Measurements from ENCODE around the gene SYNE2. TPM values are rescaled to one million over a fixed set of nuclear protein-coding genes. Genes with fewer than 3 reads are reported as not detected.
A peak's percentile ranks its signal among the peaks of the same experiment; 100 is the strongest.
"Not testable (repeated sequence)": the region's sequence is repeated elsewhere in the genome, so short reads cannot be mapped to it uniquely, and the experiment has no call there.

SYNE2 gene
- total and polyA plus RNA-seq, 4 donors, result 49.1 to 97.9 (median 55.9) TPM

DNA sequence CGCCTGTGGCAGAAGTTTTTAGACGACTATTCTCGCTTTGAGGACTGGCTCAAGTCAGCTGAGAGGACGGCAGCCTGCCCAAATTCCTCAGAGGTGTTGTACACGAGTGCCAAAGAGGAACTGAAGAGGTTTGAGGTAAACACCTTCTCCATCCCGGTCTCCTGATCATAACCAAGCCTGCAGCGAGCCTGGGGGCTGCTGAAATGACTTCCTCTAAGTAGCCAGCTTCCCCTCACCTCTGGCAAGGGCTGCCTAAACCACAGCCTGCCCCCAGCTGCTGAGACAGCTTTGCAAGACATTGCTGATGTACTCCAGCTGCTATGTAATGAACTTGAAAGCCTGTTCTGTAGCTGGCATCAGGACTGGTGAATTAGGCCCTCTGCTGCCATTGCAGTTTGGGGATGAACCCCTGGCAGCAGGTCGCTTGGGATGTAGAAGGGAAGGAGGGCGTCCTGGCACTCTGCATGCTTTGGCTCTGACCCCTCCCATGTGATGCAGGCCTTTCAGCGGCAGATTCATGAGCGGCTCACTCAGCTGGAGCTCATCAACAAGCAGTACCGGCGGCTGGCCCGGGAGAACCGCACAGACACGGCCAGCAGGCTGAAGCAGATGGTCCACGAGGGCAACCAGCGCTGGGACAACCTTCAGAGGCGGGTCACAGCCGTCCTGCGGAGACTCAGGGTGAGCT lies 356.8 kb downstream of the SYNE2 start:
- Histone ChIP-seq H3K4me3 (ENCODE audit: low read depth, low read length) (no peak overlapping the region), H3K27me3 (ENCODE audit: control insufficient read depth, insufficient read depth, low read length) (no peaks in the 10 kb centered on the region), H3K27ac (ENCODE audit: low read depth, low read length) (no peak overlapping the region), H3K9me3 (ENCODE audit: control insufficient read depth, insufficient read depth, low read length) (no peaks in the 10 kb centered on the region), H3K4me1 (ENCODE audit: control insufficient read depth, insufficient read depth, low read length) (peaks cover 14% of the 10 kb centered on the region), H3K36me3 (ENCODE audit: control insufficient read depth, insufficient read depth, low read length) (peaks cover 47% of the 10 kb centered on the region)
- 60% methylated on average over 21 of the region's 21 CpGs for WGBS (ENCODE audit: insufficient coverage)
- DNase-seq (ENCODE audit: low read depth in 4 of 6, low spot score in 6 of 6), result peak in 1 of 6 donors; percentile 49

- H3K4me3 ChIP-seq (ENCODE audit: low read depth, low read length), result no peak overlapping the region
- no peaks in the 10 kb centered on the region for H3K27me3 ChIP-seq (ENCODE audit: control insufficient read depth, insufficient read depth, low read length)
- H3K36me3 ChIP-seq (ENCODE audit: control insufficient read depth, insufficient read depth, low read length), result peaks cover 52% of the 10 kb centered on the region
- H3K4me1 ChIP-seq (ENCODE audit: control insufficient read depth, insufficient read depth, low read length), result peaks cover 14% of the 10 kb centered on the region
- no peaks in the 10 kb centered on the region for H3K9me3 ChIP-seq (ENCODE audit: control insufficient read depth, insufficient read depth, low read length)
- WGBS (ENCODE audit: insufficient coverage), result 92% methylated on average over 6 of the region's 12 CpGs
- DNase-seq (ENCODE audit: low read depth in 4 of 6, low spot score in 6 of 6), result peak in 1 of 6 donors; percentile 25
- H3K27ac ChIP-seq (ENCODE audit: low read depth, low read length), result no peak overlapping the region
These were observed 357.4 kb downstream of the SYNE2 start for GRCh38 chr14:64210216-64210615.

DNA sequence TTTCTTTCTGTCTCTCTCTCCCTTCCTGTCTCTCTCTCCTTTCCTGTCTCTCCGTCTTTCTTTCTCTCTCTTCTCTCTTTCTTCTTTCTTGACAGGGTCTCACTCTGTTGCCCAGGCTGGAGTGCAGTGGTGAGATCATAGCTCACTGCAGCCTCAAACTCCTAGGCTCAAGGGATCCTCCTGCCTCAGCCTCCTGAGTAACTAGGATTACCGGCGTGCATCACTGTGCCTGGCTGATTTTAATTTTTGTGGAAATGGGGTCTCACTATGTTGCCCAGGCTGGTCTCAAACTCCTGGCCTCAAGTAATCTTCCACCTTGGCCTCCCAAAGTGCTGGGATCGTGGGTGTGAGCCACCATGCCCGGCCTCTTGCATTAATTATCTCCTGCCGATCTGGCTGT lies 358.1 kb downstream of the SYNE2 start:
- DNase-seq (ENCODE audit: low read depth in 4 of 6, low spot score in 6 of 6); H3K9me3 ChIP-seq (ENCODE audit: control insufficient read depth, insufficient read depth, low read length); H3K27ac ChIP-seq (ENCODE audit: low read depth, low read length); H3K4me3 ChIP-seq (ENCODE audit: low read depth, low read length); H3K27me3 ChIP-seq (ENCODE audit: control insufficient read depth, insufficient read depth, low read length): not testable (repeated sequence)
- Histone ChIP-seq H3K4me1 (ENCODE audit: control insufficient read depth, insufficient read depth, low read length) (peaks cover 11% of the 10 kb centered on the region), H3K36me3 (ENCODE audit: control insufficient read depth, insufficient read depth, low read length) (peaks cover 59% of the 10 kb centered on the region)
- 92% methylated on average over 4 of the region's 6 CpGs for WGBS (ENCODE audit: insufficient coverage)

DNA sequence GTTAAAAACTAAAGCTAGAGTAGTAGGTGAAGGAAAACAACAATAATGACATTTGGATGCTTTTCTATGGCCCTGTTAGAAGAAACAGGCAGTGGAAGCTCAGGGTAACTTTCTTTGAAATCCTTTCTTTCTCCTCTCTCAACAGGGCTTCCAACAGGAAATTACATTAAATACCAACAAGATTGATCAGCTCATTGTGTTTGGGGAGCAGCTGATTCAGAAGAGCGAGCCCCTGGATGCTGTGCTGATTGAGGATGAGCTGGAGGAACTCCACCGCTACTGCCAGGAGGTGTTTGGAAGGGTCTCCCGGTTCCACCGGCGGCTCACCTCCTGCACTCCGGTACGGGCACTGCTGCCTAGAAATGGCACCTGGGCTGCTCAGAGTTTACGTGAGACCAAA lies 359.9 kb downstream of the SYNE2 start:
- Histone ChIP-seq H3K4me3 (ENCODE audit: low read depth, low read length) (no peak overlapping the region), H3K27me3 (ENCODE audit: control insufficient read depth, insufficient read depth, low read length) (no peaks in the 10 kb centered on the region), H3K4me1 (ENCODE audit: control insufficient read depth, insufficient read depth, low read length) (peaks cover 18% of the 10 kb centered on the region), H3K9me3 (ENCODE audit: control insufficient read depth, insufficient read depth, low read length) (no peaks in the 10 kb centered on the region), H3K27ac (ENCODE audit: low read depth, low read length) (no peak overlapping the region), H3K36me3 (ENCODE audit: control insufficient read depth, insufficient read depth, low read length) (peaks cover 68% of the 10 kb centered on the region)
- WGBS (ENCODE audit: insufficient coverage), result 92% methylated on average over 3 of the region's 8 CpGs
- no peak for DNase-seq (ENCODE audit: low read depth in 4 of 6, low spot score in 6 of 6)

DNA sequence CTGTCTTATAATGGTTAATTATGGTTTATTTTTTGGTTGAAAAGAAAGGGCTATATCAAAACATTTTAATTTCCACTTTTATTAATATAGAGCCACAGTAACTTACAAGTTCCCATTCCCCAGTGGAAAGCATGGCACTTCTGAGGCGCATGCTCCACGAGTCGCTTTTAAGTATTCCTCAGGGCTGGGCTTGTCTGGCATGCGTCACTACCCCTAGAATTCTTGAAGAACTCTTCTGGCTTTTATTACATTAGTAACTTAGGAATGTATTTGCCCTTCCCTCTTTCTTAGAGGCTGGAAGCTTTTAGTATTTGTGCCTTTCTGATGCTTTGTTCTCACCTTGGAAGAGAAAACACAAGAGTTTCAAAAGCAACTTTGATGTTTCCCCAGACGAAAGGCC lies 360.3 kb downstream of the SYNE2 start:
- no peak overlapping the region for H3K27ac ChIP-seq (ENCODE audit: low read depth, low read length)
- H3K4me1 ChIP-seq (ENCODE audit: control insufficient read depth, insufficient read depth, low read length), result peaks cover 18% of the 10 kb centered on the region
- no peak overlapping the region for H3K4me3 ChIP-seq (ENCODE audit: low read depth, low read length)
- no CpG with 5 or more reads among the region's 5 CpGs for WGBS (ENCODE audit: insufficient coverage)
- peaks cover 68% of the 10 kb centered on the region for H3K36me3 ChIP-seq (ENCODE audit: control insufficient read depth, insufficient read depth, low read length)
- no peaks in the 10 kb centered on the region for H3K27me3 ChIP-seq (ENCODE audit: control insufficient read depth, insufficient read depth, low read length)
- H3K9me3 ChIP-seq (ENCODE audit: control insufficient read depth, insufficient read depth, low read length), result no peaks in the 10 kb centered on the region
- DNase-seq (ENCODE audit: low read depth in 4 of 6, low spot score in 6 of 6), result no peak

GRCh38 chr14:64213853-64214570 lies 361.2 kb downstream of the SYNE2 start:
- DNase-seq (ENCODE audit: low read depth in 4 of 6, low spot score in 6 of 6), result no peak
- 94% methylated on average over 14 of the region's 15 CpGs for WGBS (ENCODE audit: insufficient coverage)
- Histone ChIP-seq H3K4me3 (ENCODE audit: low read depth, low read length) (no peak overlapping the region), H3K36me3 (ENCODE audit: control insufficient read depth, insufficient read depth, low read length) (peaks cover 64% of the 10 kb centered on the region), H3K9me3 (ENCODE audit: control insufficient read depth, insufficient read depth, low read length) (no peaks in the 10 kb centered on the region), H3K27me3 (ENCODE audit: control insufficient read depth, insufficient read depth, low read length) (no peaks in the 10 kb centered on the region), H3K27ac (ENCODE audit: low read depth, low read length) (no peak overlapping the region), H3K4me1 (ENCODE audit: control insufficient read depth, insufficient read depth, low read length) (peaks cover 18% of the 10 kb centered on the region)

- Histone ChIP-seq H3K27me3 (ENCODE audit: control insufficient read depth, insufficient read depth, low read length) (no peaks in the 10 kb centered on the region), H3K27ac (ENCODE audit: low read depth, low read length) (no peak overlapping the region), H3K4me1 (ENCODE audit: control insufficient read depth, insufficient read depth, low read length) (peaks cover 10% of the 10 kb centered on the region), H3K4me3 (ENCODE audit: low read depth, low read length) (no peak overlapping the region), H3K9me3 (ENCODE audit: control insufficient read depth, insufficient read depth, low read length) (no peaks in the 10 kb centered on the region), H3K36me3 (ENCODE audit: control insufficient read depth, insufficient read depth, low read length) (peaks cover 60% of the 10 kb centered on the region)
- DNase-seq (ENCODE audit: low read depth in 4 of 6, low spot score in 6 of 6), result no peak
- WGBS (ENCODE audit: insufficient coverage), result 96% methylated on average over 6 of the region's 10 CpGs
These were observed 362.5 kb downstream of the SYNE2 start for GRCh38 chr14:64215274-64215673.

- Histone ChIP-seq H3K9me3 (ENCODE audit: control insufficient read depth, insufficient read depth, low read length) (no peaks in the 10 kb centered on the region), H3K4me3 (ENCODE audit: low read depth, low read length) (no peak overlapping the region), H3K27ac (ENCODE audit: low read depth, low read length) (no peak overlapping the region), H3K36me3 (ENCODE audit: control insufficient read depth, insufficient read depth, low read length) (peaks cover 61% of the 10 kb centered on the region), H3K4me1 (ENCODE audit: control insufficient read depth, insufficient read depth, low read length) (peaks cover 8% of the 10 kb centered on the region), H3K27me3 (ENCODE audit: control insufficient read depth, insufficient read depth, low read length) (no peaks in the 10 kb centered on the region)
- 97% methylated on average over 12 of the region's 13 CpGs for WGBS (ENCODE audit: insufficient coverage)
- DNase-seq (ENCODE audit: low read depth in 4 of 6, low spot score in 6 of 6), result no peak
These were observed 363.2 kb downstream of the SYNE2 start for GRCh38 chr14:64215978-64216377.

DNA sequence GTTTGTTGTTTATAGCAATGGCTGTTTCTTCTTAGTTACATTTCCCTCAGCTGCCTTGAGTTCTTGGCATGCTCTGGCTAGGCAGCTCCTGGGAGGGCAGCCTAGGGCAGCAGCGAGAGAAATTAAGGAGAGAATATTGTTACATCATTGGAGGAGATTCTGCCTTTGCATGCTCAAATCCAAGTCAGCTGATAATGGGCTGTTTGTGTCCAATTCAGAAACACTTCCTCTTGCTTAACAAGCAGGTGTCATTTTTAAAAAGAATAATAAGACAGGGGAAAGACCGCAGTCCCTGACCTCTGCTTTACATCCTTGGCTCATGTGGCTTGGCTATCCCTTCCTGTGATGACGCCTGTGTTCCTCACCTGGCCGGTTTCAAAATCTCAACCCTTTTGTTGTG lies 364.5 kb downstream of the SYNE2 start:
- DNase-seq (ENCODE audit: low read depth in 4 of 6, low spot score in 6 of 6), result peak in 1 of 6 donors; percentile 65

DNA sequence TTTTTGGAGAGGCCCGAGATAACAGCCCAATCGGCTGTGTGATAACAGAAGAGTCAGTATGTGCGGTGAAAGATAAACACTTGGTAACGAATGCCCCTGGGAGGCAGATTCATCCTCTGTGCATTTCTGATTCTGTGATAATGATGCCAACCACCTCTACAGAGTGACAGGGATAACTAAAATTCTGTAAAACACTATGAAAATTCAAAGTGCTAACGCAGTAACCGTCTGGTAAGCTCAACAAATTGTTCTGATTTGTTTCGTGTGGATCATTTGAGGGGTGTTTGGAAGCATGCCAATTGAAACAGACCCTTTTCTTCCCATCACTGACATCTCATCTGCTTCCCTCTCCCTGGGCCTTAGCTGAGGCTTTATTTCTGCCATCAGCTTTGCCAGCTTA lies 365.0 kb downstream of the SYNE2 start:
- Histone ChIP-seq H3K9me3 (ENCODE audit: control insufficient read depth, insufficient read depth, low read length) (no peaks in the 10 kb centered on the region), H3K4me1 (ENCODE audit: control insufficient read depth, insufficient read depth, low read length) (peaks cover 8% of the 10 kb centered on the region), H3K4me3 (ENCODE audit: low read depth, low read length) (no peak overlapping the region), H3K36me3 (ENCODE audit: control insufficient read depth, insufficient read depth, low read length) (peaks cover 64% of the 10 kb centered on the region), H3K27ac (ENCODE audit: low read depth, low read length) (no peak overlapping the region), H3K27me3 (ENCODE audit: control insufficient read depth, insufficient read depth, low read length) (no peaks in the 10 kb centered on the region)
- WGBS (ENCODE audit: insufficient coverage), result 42% methylated on average over 4 of the region's 7 CpGs
- DNase-seq (ENCODE audit: low read depth in 4 of 6, low spot score in 6 of 6), result peak in 2 of 6 donors; percentile 42 to 67

More for the DNA sequence above, 364.5 kb downstream of the SYNE2 start:
- Histone ChIP-seq H3K36me3 (ENCODE audit: control insufficient read depth, insufficient read depth, low read length) (peaks cover 62% of the 10 kb centered on the region), H3K27me3 (ENCODE audit: control insufficient read depth, insufficient read depth, low read length) (no peaks in the 10 kb centered on the region), H3K27ac (ENCODE audit: low read depth, low read length) (no peak overlapping the region), H3K4me3 (ENCODE audit: low read depth, low read length) (no peak overlapping the region), H3K4me1 (ENCODE audit: control insufficient read depth, insufficient read depth, low read length) (peaks cover 8% of the 10 kb centered on the region), H3K9me3 (ENCODE audit: control insufficient read depth, insufficient read depth, low read length) (no peaks in the 10 kb centered on the region)
- WGBS (ENCODE audit: insufficient coverage), result 70% methylated on average over 3 of the region's 4 CpGs

Measured in spinal cord (tissue), 10 donors.